ENCODE results near the gene ZMYND8. TPM values are rescaled to one million over a fixed set of nuclear protein-coding genes. Genes with fewer than 3 reads are reported as not detected.

Gene ZMYND8
- total RNA-seq, 1 experiment from 2014 or later: 11.6 TPM

GRCh38 chr20:47356220-47356525 lies 326 bp downstream of the ZMYND8 start:
- ChIA-PET POLR2A (ENCODE audit: unreplicated experiment) (interaction anchor here (0.6 to 0.7 kb wide), 2 partner anchors 36 to 39 kb away, joined by 3 to 6 read pairs; no protein-coding TSS in a partner anchor), CTCF (interaction anchor here (0.7 to 1.4 kb wide), 4 partner anchors 28 to 146 kb away, joined by 3 to 5 read pairs (median 4); partner anchors contain the start of gene NCOA3)
- Histone ChIP-seq H3K9ac (ENCODE audit: low read length) (peak overlapping the region; percentile 94), H3K27ac (ENCODE audit: low read length) (peak overlapping the region; percentile 96), H3K79me2 (ENCODE audit: low read length) (peaks cover 52% of the 10 kb centered on the region), H2AFZ (ENCODE audit: low read length) (peak overlapping the region; percentile 53), H3F3A (ENCODE audit: low read length, unreplicated experiment) (peaks cover 26% of the 10 kb centered on the region), H3K36me3 (ENCODE audit: low read depth, low read length) (no peaks in the 10 kb centered on the region), H3K4me3 (ENCODE audit: low read length) (no peak overlapping the region), H3K27me3 (ENCODE audit: low read length) (no peaks in the 10 kb centered on the region), H3K9me3 (ENCODE audit: low read length) (no peaks in the 10 kb centered on the region), H3K9me2 (replicated peaks; ENCODE audit: low read length) (no peaks in the 10 kb centered on the region), H4K20me1 (ENCODE audit: low read length) (no peaks in the 10 kb centered on the region), H3K4me1 (ENCODE audit: insufficient read depth, low read length) (peaks cover 99% of the 10 kb centered on the region), H3K4me2 (ENCODE audit: low read length) (peak overlapping the region; percentile 75)
- ATAC-seq: no peak
- intact Hi-C loops (cut with micrococcal nuclease): no loop called here
- DNase-seq: no peak
- no TSS peak for BruUV-seq (replicated peaks)
- no peak for TF ChIP-seq EZH2phosphoT487 (IDR thresholded peaks at IDR 0.05; ENCODE audit: borderline replicate concordance, low read length)
- no peak for TF ChIP-seq EZH2 (IDR thresholded peaks at IDR 0.05; ENCODE audit: low read length, unreplicated experiment)
- no peak for TF ChIP-seq CTCF (conservative IDR thresholded peaks at IDR 0.05; ENCODE audit: low read depth, low read length)

GRCh38 chr20:47355489-47356219 lies 845 bp downstream of the ZMYND8 start:
- Histone ChIP-seq H3K9me3 (ENCODE audit: low read length) (no peaks in the 10 kb centered on the region), H3K79me2 (ENCODE audit: low read length) (peaks cover 57% of the 10 kb centered on the region), H3K4me3 (ENCODE audit: low read length) (peak overlapping the region; percentile 48), H3K36me3 (ENCODE audit: low read depth, low read length) (no peaks in the 10 kb centered on the region), H4K20me1 (ENCODE audit: low read length) (no peaks in the 10 kb centered on the region), H3K9ac (ENCODE audit: low read length) (peak overlapping the region; percentile 20; the same call in 1 of the 2 replicates), H3K27ac (ENCODE audit: low read length) (peak overlapping the region; percentile 96), H3F3A (ENCODE audit: low read length, unreplicated experiment) (peaks cover 22% of the 10 kb centered on the region), H3K9me2 (replicated peaks; ENCODE audit: low read length) (no peaks in the 10 kb centered on the region), H3K27me3 (ENCODE audit: low read length) (no peaks in the 10 kb centered on the region), H3K4me1 (ENCODE audit: insufficient read depth, low read length) (peaks cover 99% of the 10 kb centered on the region), H2AFZ (ENCODE audit: low read length) (no peak overlapping the region), H3K4me2 (ENCODE audit: low read length) (peak overlapping the region; percentile 75)
- CTCF ChIA-PET: interaction anchor here (0.7 to 1.4 kb wide), 5 partner anchors 24 to 146 kb away, joined by 3 to 5 read pairs (median 4); partner anchors contain the start of gene NCOA3
- TSS peak; percentile 0 for BruUV-seq (replicated peaks)
- intact Hi-C loops (cut with micrococcal nuclease): loop anchor here (1.0 kb wide), 1 partner anchor 36 kb away; no protein-coding TSS in a partner anchor
- POLR2A ChIA-PET (ENCODE audit: unreplicated experiment): interaction anchor here (0.7 kb wide), 1 partner anchor 36 kb away, joined by 6 read pairs; no protein-coding TSS in a partner anchor
- DNase-seq: no peak
- no peak for ATAC-seq
- TF ChIP-seq EZH2 (IDR thresholded peaks at IDR 0.05; ENCODE audit: low read length, unreplicated experiment) (no peak), EZH2phosphoT487 (IDR thresholded peaks at IDR 0.05; ENCODE audit: borderline replicate concordance, low read length) (no peak), CTCF (conservative IDR thresholded peaks at IDR 0.05; ENCODE audit: low read depth, low read length) (no peak)
